ENCODE results near the gene METTL17.

Gene METTL17

DNA sequence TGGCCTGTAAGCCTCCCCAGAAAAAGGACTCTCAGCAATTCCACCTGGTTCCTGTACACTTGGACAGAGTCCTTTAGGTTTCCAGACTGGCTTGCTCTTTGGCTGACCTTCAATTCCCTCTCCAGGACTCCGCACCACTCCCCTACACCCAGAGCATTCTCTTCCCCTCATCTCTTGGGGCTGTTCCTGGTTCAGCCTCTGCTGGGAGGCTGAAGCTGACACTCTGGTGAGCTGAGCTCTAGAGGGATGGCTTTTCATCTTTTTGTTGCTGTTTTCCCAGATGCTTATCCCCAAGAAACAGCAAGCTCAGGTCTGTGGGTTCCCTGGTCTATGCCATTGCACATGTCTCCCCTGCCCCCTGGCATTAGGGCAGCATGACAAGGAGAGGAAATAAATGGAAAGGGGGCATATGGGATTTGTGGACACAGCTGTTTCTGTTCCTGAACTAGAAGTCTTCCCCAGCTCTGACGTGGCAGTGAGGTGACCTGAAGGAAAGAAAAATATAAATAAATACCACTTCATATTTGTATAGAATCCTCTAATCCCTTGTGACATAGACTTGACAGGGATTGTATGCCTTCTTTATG lies 53.7 kb downstream of the METTL17 start:
- DNase-seq (ENCODE audit: low read depth, low spot score): no peak

GRCh38 chr14:21043974-21044618 lies 54.3 kb downstream of the METTL17 start:
- no peak for DNase-seq (ENCODE audit: low read depth, low spot score)
